Prostate gland (tissue), 2 donors: Measurements from ENCODE around the gene LTV1. TPM values are rescaled to one million over a fixed set of nuclear protein-coding genes. Genes with fewer than 3 reads are reported as not detected.
"Not testable (repeated sequence)": the region's sequence is repeated elsewhere in the genome, so short reads cannot be mapped to it uniquely, and the experiment has no call there.

Experiments used
- DNase-seq: peaks from one replicate; pipeline ENCODE4 v3.0.0-alpha.2; 2019; ENCODE audit warnings: low spot score
- H3K27ac ChIP-seq, 2 donors: fragments of 200-600 bp; sonication (generic); 2 replicates each; pipeline ENCODE4 v1.5.1; 2017 to 2019
- H3K27me3 ChIP-seq: fragments of 200-600 bp; sonication (generic); replicated peaks from 2 replicates; pipeline ENCODE4 v1.5.1; 2019; ENCODE audit not compliant: insufficient read depth
- H3K36me3 ChIP-seq, 2 donors: fragments of 200-600 bp; sonication (generic); 1 replicate in 1 of 2; 2 replicates in 1 of 2; pipeline versions ENCODE4 v1.5.1 to v1.8.1; 2017 to 2019
- H3K4me1 ChIP-seq: fragments of 200-600 bp; sonication (generic); replicated peaks from 2 replicates; pipeline ENCODE4 v1.5.1; 2019
- H3K4me3 ChIP-seq, 2 donors: fragments of 200-600 bp; sonication (generic); 2 replicates each; pipeline ENCODE4 v1.5.1; 2017 to 2019
- H3K9me3 ChIP-seq: fragments of 200-600 bp; sonication (generic); 2 replicates; pipeline ENCODE4 v1.5.1; 2017
- CTCF ChIP-seq, 4 experiments: fragments of 200-600 bp in 2 of 4; fragments of 450-650 bp in 2 of 4; sonication (generic) in 2 of 4; IDR thresholded peaks; 1 replicate in 3 of 4; 2 replicates in 1 of 4; pipeline ENCODE4 v1.5.1; 2016 to 2019; ENCODE audit warnings: antibody characterized with exemption in 4 of 4, mild to moderate bottlenecking in 2 of 4, moderate library complexity in 2 of 4
- POLR2A ChIP-seq: fragments of 450-650 bp; IDR thresholded peaks from one replicate; pipeline ENCODE4 v1.6.1; 2016; ENCODE audit warnings: antibody characterized with exemption, mild to moderate bottlenecking
- POLR2AphosphoS5 ChIP-seq: sonication (generic); formaldehyde crosslinking; IDR thresholded peaks from one replicate; pipeline ENCODE4 v1.6.1; 2017; ENCODE audit warnings: antibody characterized with exemption
- WGBS: methylation state at CpG from one replicate; pipeline ENCODE4 v1.1.5; 2018; 5-methylcytosine and 5-hydroxymethylcytosine counted together
- intact Hi-C: fragments of 100-400 bp; cut with DNase I; formaldehyde crosslinking; loops from one replicate; pipeline ENCODE4 v1.14.2; 2022
- total RNA-seq, 2 donors: library from RNA; depleted of rRNA; stranded (reverse); fragments of >200 nt; gene quantifications; one replicate each; pipeline ENCODE4 v1.1.0, GENCODE V29; 2016

Gene LTV1
- total RNA-seq, 2 donors from 2014 or later, result 7.8 to 14.4 TPM

GRCh38 chr6:143872201-143872600, 29.1 kb downstream of the LTV1 start:
- no peak overlapping the region for H3K4me3 ChIP-seq
- no peak for DNase-seq
- no peaks in the 10 kb centered on the region for H3K36me3 ChIP-seq
- WGBS, result 90% methylated on average over 2 of the region's 2 CpGs
- intact Hi-C loops, result no loop called here
- no peaks in the 10 kb centered on the region for H3K27me3 ChIP-seq
- H3K9me3 ChIP-seq, result no peaks in the 10 kb centered on the region
- H3K4me1 ChIP-seq, result no peaks in the 10 kb centered on the region
- H3K27ac ChIP-seq, result no peak overlapping the region
- no peak for TF ChIP-seq CTCF (IDR thresholded peaks at IDR 0.05)
- TF ChIP-seq POLR2AphosphoS5, result no peak
- no peak for TF ChIP-seq POLR2A

GRCh38 chr6:143873600-143873999, 30.5 kb downstream of the LTV1 start:
- intact Hi-C loops, result not testable (repeated sequence)

GRCh38 chr6:143874503-143874902, 31.4 kb downstream of the LTV1 start:
- H3K4me3 ChIP-seq, H3K27ac ChIP-seq, DNase-seq, H3K36me3 ChIP-seq, H3K9me3 ChIP-seq, H3K27me3 ChIP-seq, H3K4me1 ChIP-seq, intact Hi-C loops: not testable (repeated sequence)

More at GRCh38 chr6:143873600-143873999, 30.5 kb downstream of the LTV1 start:
- not testable (repeated sequence) for H3K36me3 ChIP-seq, DNase-seq, H3K4me3 ChIP-seq, H3K27me3 ChIP-seq, H3K27ac ChIP-seq, H3K9me3 ChIP-seq, H3K4me1 ChIP-seq
- WGBS, result 93% methylated on average over 4 of the region's 4 CpGs

- Histone ChIP-seq H3K27ac (no peak overlapping the region), H3K4me3 (no peak overlapping the region), H3K4me1 (no peaks in the 10 kb centered on the region), H3K9me3 (no peaks in the 10 kb centered on the region), H3K36me3 (no peaks in the 10 kb centered on the region), H3K27me3 (no peaks in the 10 kb centered on the region)
- intact Hi-C loops, result no loop called here
- TF ChIP-seq POLR2AphosphoS5 (no peak), POLR2A (no peak), CTCF (IDR thresholded peaks at IDR 0.05) (no peak)
- no peak for DNase-seq
- 89% methylated on average over 1 of the region's 1 CpG for WGBS
Observed at GRCh38 chr6:143877584-143878271, 34.6 kb downstream of the LTV1 start.

GRCh38 chr6:143878272-143878760, 35.2 kb downstream of the LTV1 start:
- no peaks in the 10 kb centered on the region for H3K36me3 ChIP-seq
- no peaks in the 10 kb centered on the region for H3K9me3 ChIP-seq
- H3K27ac ChIP-seq, result no peak overlapping the region
- H3K27me3 ChIP-seq, result no peaks in the 10 kb centered on the region
- no peak for DNase-seq
- no peak overlapping the region for H3K4me3 ChIP-seq
- no peaks in the 10 kb centered on the region for H3K4me1 ChIP-seq
- 87% methylated on average over 3 of the region's 3 CpGs for WGBS
- TF ChIP-seq CTCF (IDR thresholded peaks at IDR 0.05) (no peak), POLR2AphosphoS5 (no peak), POLR2A (no peak)
- intact Hi-C loops, result no loop called here

GRCh38 chr6:143880412-143880811, 37.3 kb downstream of the LTV1 start:
- Histone ChIP-seq H3K27me3 (no peaks in the 10 kb centered on the region), H3K4me1 (no peaks in the 10 kb centered on the region), H3K9me3 (no peaks in the 10 kb centered on the region), H3K36me3 (no peaks in the 10 kb centered on the region), H3K4me3 (no peak overlapping the region), H3K27ac (no peak overlapping the region)
- 41% methylated on average over 2 of the region's 2 CpGs for WGBS
- intact Hi-C loops, result no loop called here
- DNase-seq, result no peak
- no peak for TF ChIP-seq POLR2A
- TF ChIP-seq POLR2AphosphoS5, result peak; percentile 6
